ENCODE results near the gene POLDIP2. TPM values are rescaled to one million over a fixed set of nuclear protein-coding genes. Genes with fewer than 3 reads are reported as not detected.
A peak's percentile ranks its signal among the peaks of the same experiment; 100 is the strongest.

The POLDIP2 gene
- total RNA-seq, 1 donor from 2014 or later, result 81.1 TPM

DNA sequence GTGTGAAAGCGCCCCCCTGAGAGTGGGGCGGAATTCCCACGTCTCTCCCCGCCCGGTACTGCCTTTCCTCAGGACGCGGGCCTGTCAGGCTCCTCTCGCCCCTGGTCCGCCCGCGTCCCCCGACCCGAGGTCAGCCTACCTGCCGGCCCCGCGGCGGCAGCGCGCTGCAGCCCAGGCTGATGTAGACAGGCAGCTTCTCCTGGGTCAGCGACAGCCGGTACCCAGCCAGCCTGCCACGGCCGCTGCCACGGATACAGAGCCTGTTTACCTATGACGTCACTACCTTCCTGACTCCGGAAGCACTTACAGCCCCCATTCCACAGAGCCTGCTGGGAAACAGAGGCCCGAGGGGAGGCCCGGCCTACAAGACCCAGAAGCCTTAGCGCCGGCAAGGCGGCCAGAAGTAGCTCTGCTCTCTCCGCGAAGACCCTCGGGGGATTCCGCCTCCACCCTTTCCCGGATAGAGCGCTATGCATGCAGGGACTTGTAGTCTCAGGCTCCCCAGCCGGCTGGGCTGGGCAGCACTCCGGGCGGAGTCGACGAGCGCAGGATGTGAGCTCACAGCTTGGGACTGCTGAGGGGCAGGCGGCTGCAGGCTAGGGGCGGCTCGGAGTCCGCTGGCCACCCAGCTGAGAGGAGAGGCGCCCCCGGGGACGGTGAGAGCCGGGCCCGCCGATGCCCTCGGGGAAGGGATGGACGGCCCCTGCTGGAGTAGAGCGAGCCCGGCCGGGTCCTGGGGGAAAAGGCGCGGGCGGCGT lies 21.9 kb downstream of the POLDIP2 start, which contains the start of the genes IFT20 and TNFAIP1:
Gene IFT20, minus strand, starts transcription at position 272 of the 758 bp plus-strand sequence. CDS start 3,487 bp downstream, outside the sequence.
Gene TNFAIP1, plus strand, starts transcription at position 561 of the 758 bp plus-strand sequence. CDS start 3,761 bp downstream, outside the sequence.
- peak; percentile 94 for ATAC-seq

DNA sequence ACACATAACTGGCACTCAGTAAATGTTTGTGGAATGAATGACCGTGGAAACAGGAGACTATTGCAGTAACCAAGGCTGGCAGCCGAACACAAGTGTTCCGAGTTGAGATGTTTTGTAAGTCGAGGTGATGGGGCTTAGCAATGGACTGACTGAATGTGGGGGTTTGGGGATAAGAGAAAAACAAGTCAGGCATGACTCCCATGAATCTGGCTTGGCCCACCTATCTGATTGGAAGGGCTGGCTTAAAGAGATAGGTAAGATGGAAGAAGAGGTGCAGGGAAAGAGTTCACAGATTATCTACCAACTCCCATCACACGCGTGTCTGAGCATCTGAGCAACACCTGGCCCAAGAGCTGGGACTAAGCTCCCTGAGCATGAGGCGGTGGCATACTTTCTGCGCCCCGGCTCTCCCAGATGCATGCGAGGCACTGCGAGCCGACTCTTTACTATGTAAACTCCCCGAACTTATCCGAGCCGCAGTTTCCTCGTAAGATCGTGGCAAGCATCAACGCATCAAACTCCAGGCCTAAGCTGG lies 22.6 kb downstream of the POLDIP2 start:
- no peak for ATAC-seq

DNA sequence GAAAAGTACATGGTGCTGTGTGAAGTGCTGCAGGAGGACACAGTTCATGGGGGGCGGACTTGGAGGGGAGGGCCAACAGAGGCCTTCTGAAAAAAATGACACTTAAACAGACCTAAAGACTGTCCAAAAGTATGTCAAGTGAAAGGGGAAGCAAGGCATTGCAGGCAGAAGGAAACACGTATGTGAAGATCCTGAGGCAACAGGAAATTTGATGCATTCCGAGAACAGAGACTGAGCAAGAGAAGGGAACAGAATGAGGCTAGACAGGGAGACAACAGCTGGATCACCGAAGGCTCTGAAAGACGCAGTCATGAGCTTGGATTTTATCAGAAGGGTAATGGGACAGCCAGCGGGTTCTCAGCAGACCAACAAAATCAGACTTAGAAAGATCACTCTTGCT lies 23.2 kb downstream of the POLDIP2 start:
- no peak for ATAC-seq

DNA sequence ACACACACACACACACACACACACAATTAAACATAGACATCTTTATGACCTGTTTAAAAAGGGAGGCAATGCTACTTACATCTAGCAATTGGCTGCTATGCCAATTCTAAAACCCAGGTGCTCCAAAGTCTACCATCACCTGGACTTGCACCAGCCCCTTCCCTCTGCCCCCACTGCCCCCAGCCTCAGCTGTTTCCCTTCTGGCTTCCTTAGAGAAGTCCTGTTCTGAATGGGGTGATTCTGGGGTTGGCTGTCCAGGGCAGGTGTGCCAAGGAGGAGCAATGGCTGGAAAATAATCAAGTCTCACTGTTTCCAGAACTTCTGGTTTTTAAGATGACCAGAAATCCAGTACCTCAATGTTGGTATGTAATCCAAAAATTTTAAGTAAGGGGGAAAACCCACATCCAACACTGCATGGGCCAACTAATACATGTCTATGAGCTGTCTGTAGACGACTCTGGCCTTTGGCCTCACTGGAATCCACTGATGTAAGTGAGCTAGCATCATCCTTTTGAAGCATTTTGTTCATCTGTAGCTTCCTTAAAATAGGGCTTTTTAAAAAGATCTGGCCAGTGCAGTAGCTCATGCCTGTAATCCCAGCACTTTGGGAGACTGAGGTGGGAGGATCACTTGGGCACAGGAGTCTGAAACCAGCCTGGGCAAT lies 24.1 kb downstream of the POLDIP2 start:
- no peak for ATAC-seq

DNA sequence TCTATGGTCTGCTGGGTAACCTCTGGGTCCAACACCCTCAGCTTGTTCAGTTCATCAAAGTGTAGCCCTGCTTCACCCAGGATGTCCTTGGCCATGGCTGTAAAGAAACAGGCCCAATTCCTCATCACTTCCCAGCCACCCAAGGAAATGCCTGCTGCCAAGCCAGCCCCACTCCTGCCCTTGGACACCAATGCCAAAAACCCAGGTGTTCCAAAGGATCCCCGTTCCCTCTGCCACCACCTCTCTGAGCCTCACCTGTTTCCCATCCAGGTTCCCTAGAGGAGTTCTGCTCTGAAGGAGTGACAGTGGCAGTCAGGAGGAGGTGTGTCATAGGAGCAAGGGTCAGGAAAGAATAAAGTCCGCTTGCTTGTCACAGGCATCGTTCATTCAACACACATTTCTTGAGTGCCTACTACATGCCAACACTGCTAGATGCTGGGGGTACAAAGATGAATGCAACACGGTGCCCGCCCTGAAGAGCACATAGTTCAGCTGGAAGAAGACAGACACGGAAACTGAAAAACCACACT lies 25.4 kb downstream of the POLDIP2 start:
- no peak for ATAC-seq

DNA sequence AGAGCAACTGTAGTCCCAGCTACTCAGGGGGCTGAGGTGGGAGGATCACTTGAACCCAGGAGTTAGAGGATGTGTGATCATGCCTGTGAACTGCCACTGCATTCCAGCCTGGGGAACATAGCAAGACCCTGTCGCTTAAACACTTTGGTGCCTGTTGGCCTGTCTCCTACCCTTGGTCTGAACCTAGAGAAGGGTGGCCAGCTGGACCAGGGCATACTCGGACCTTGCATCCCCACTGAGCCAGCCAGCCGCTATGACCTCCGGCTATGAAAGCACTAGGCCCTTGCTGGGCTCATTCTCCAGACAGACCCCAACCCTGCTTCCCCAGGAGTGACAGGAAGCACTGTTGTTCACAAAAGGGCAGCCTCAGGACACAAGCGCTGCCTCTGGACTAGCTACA lies 26.7 kb downstream of the POLDIP2 start:
- no peak for ATAC-seq

DNA sequence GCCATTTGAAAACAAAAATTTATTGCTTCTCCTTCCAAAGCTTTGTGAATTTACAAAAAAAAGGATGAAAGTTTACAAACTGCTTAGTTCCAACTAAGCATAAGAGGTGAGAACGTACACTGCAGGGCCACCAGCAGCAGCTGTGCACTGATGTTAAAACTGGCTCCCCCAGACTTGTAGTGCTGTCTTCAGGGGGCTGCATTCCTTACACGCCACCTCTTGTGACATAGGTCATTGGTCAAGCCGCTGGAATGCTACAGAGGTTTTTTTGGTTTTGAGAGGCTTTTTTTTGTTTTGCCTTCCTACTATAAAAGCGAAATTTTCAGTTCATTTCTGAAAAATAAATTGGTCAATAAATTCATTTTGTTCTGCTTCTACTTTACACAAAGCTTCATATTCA lies 29.0 kb downstream of the POLDIP2 start:
- ATAC-seq, result no peak

DNA sequence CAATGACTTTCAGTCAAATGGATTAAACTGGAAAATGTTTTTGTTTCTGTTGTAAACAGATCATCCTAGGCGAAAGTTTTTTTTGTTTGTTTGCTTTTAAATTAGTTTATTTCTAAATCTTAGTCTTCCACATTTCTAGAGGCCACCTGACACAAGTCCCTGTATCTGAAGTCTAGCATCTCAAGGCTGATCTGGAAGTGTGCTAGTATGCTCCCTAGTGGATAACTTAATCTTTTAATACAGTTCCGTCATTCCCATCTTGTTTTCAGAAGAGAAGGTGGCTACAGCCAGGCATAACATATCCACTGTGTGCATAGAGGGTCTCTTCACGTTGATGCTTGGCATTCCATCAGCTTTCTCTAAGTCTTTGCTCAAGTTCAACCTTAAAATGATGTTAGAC lies 29.6 kb downstream of the POLDIP2 start:
- ATAC-seq, result no peak

DNA sequence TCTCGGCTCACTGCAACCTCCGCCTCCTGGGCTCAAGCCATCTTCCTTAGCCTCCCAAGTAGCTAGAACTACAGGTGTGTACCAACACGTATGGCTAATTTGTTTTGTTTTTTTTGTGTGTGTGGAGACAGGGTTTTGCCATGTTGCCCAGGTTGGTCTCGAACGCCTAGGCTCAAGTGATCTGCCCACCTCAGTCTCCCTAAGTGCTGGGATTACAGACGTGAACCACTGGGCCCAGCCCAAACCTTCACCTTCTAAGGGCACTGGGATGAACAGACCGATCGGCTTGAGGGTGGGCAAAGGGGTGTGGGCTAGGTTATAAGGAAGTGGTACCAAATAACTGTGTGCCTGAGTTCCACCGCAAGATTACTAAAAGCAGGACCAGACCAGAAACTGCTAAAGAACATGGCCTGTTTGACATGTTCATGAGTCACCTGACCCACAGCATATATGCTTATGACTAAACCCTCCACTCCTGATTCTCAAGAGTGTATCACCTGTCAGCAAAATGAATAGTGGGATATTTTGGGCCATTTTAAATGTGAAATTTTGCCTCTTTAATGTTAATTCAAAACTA lies 30.2 kb downstream of the POLDIP2 start:
- ATAC-seq, result peak; percentile 77

DNA sequence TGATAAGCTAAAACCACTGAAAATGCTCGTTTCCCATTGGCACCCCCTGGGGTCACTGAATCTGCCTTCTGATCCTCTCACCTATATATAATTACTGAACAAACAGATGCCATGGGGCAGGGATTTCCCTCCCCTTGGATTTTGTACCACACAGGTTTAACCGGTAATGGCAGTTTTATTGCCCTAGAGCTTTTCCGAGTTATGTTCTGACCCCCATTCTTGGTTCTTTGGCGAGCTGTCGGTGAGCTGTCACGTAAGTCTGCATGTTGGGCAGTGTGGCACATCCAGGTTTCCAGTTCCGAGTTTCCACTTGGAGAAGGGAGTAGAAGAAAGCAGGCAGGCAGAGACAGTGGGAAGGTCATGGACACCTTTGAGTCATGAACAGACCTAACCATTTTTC lies 31.2 kb downstream of the POLDIP2 start:
- ATAC-seq, result peak; percentile 61

DNA sequence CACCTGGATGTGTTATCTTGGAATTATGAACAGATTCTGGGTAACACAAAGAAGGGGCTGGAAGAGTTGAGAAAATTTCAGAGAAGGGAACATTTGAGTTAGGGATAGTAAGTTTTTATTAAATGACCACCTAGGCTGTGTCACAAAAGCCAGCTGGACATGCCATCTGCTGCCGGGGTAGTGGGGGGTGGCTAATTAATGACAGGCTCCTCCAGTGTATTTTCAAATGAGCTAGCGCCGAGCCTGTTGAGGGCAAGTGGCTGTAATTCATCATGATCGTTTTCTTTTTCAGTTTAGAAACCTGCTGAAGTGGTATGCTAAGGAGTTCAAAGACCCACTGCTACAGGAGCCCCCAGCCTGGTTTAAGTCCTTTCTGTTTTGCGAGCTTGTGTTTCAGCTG lies 32.1 kb downstream of the POLDIP2 start:
- no peak for ATAC-seq

DNA sequence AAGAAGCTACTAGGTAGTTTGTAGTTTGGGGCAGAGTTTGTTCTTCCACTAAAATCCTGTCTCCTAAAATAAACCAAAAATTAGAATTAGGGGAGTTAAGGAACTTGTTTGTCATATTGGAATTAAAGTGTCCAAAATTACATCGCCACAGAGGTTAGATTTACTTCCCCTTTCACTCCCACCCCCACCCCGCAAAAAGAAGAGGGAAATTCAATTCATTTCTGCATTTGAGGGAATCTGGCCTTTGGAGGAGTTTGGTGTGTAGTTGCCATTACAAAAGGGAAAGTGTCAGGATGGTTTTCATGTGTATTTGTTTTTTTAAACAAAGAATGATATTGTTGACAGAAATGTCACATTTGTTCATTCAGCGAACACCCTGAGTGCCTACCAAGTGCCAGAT lies 32.5 kb downstream of the POLDIP2 start:
- no peak for ATAC-seq

DNA sequence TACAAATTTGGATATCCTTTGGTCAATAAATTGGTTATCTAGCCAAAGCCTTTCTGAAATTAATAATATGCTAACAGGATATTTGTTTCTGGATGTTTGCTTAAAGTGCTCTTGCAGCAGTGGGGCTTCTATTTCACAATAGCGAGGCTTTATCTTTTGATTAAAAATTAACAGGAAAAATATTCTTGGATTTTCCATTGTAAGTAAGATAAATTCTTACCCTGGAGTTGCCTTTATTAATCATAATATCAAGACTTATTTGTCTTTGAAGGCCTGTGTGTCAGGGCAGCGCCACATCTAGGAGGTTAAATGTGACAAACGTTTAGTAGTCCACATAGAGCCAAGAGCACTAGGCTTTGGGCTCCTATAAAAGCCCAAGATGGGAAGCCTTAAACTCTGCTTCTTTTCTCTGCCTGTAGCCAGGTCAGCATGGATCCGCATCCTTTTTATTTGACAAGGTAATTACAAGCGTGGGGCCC lies 33.0 kb downstream of the POLDIP2 start:
- ATAC-seq, result no peak

DNA sequence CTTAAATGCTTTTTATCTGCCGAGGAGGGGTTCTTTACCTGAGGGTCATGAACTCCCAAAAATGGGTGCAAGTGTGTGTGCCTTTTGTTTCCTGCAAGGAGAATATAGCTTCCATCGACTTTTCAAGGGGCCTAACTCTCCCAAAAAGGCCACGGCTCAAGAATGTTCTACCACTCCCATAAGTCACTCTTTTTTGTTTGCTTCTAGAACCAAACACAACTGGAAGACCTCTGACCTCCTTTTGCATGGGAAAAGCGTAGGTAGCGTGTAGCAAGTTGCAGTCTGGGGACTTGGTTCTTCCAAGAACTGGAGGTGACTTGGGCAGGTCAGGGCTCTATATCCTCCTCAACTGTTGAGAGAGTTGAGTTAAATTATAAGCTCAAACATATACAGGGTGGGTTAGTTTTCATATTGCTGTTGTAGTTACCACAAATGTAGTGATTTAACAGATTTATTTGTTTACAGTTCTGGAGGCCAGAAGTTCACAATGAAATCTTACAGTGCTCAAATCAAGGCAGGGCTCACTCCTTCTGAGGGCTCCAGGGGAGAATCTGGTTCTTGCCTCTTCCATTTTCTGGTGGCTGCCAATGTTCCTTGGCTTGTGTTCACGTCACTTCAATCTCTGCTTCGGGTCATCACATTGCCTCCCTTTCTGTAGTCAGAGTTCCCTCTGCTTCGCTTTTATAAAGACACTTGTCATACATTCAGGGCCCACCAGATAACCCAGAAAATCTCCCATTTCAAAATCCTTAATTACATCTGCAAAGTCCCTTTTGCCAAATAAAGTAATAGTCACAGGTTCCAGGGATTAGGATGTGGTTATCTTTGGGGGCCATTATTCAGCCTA lies 36.9 kb downstream of the POLDIP2 start:
- ATAC-seq, result no peak

DNA sequence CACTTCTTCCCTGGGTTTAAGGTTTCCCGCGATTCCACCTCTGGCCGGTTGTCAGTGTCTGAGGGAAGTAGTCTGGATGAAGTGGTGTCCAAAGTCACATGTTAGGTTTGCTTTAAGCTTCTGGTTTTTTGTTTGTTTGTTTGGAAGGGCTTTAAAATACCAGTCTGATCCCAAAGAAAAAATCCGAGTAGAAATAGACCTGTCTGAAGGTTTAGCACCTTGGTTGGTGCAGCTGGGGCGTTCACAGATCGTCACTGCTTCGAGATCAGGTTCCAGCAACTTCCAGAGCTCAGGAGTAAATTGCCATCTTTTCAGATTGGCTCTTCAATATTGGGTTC lies 37.8 kb downstream of the POLDIP2 start:
- ATAC-seq, result no peak

DNA sequence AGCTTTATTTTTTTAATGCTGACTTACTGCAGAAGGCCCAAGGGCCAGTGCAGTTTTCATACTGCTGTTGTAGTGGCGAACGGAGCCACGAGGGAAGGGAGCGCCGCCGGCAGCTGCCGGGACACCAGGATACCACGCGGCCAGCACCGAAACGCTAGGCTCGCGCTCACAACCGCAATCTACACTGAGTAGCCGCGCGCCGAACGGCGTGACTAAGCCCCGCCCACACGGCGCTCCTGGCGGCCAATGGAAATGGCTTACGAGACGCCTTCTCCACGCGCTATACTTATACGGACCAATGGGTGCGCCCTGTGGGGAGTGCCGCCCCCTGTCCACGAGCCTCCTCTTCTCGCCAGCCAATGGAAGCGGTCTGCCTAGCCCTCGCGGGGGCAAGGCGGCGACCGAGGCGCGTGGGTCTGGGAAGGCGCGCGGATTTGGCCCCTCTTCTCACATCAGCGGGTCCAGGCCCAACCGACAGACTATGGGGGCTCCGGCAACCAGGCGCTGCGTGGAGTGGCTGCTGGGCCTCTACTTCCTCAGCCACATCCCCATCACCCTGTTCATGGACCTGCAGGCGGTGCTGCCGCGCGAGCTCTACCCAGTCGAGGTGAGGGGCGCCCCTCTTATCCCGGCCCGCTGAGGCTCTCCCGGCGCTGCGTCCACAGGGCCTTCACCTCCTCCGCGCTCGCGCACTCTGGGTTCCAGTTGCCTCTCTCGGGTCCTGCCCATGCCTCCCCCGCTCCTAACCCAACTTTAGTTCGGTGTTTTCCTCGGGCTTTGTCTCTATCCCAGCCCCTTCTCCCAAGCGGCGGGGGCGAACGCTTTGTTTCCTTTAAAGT lies 38.3 kb downstream of the POLDIP2 start, which contains the start of gene TMEM97:
Gene TMEM97, plus strand, starts transcription at position 442 of the 839 bp plus-strand sequence. Its CDS starts 40 bp downstream, at position 482.
- peak; percentile 100 for ATAC-seq

DNA sequence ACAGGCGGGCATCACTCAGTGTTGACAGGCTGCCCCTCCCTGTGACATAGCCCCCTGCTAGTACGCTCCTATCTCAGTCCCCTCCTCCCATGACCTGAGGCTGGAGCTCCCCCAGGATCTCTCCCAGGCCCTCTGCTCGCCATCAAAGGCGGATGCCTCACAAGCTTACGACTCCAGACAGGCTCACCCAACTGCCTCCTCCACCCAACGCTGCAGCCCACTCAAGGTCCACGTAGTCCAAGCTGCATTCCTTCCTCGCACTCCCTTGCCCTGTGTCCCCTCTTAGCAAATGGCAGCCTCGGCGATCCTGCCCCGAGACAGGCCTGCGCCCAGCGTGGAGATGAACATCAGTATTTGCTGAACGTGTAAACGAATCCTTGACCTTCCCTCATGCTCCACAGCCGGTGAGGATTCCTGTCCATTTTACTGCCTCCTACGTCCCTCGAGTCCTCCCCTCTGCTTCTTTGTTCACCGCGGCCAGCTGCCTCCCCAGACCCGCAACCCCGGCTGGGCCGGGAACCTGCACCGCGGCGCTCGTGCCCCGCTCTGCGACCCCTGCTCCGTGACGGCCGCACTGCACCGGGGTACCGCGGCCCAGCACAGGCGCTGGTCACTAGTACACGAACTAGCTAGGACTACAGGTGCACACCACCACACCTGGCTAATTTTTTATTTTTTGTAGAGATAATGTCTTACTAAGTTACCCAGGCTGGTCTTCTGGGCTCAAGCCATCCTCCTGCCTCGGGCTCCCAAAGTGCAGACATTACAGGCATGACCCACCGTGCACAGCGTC lies 39.2 kb downstream of the POLDIP2 start:
- ATAC-seq, result no peak

DNA sequence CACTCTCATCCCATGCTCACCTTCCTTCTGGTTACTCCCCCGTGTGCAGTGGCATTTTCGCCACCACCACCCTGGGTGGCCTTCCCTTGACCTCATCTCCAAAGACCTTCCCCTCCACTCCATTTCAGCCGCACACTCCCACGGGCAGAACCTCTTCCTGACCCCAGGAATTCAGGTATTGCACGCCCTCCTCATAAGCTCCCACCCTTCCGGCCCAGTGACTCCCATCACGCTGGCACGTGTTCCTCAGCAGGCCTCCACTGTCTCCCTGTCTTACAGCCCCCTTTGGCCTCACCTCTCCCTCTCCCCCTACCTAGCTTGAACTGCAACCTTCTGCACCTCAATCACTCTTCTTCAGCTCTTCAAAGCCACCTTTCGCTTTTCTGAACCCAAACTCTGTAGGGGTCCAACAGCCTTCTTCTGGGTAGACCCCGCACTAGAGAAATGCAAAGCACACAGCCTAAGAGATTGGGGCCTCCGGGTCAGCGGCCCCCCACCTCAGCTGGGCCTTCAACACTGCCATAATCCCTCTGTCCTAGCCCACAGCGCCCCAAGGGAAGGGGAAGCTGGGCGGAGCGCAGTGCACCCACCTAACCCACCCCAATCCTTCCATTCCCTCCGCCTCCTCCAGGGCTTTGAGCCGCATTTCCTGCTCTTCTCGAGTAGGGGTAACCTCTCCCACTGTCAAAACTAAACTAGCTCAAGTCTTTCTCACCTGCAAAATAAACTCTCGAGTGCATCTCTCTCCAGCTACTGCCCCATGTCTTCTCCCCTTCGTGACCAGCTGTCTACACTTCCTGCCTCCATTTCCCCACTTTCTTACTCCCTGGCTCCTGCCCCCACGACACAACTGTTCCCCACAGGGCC lies 40.0 kb downstream of the POLDIP2 start:
- ATAC-seq, result no peak

Measured in esophagus mucosa (tissue), 1 donor.